Neural crest cell (in vitro differentiated cells): Measurements from ENCODE around the gene ERC1. TPM values are rescaled to one million over a fixed set of nuclear protein-coding genes. Genes with fewer than 3 reads are reported as not detected.

Experiments
- DNase-seq: peaks from one replicate; pipeline ENCODE4 v3.0.0; 2021; ENCODE audit warnings: low read depth, mixed read lengths, low spot score
- H3K27ac Mint-ChIP-seq: one replicate; pipeline ENCODE4 v1.8.0; 2021; ENCODE audit warnings: mild to moderate bottlenecking, mixed read lengths; ENCODE audit not compliant: unreplicated experiment
- H3K27me3 Mint-ChIP-seq: 2 replicates; pipeline ENCODE4 v1.8.0; 2021; ENCODE audit warnings: low read depth, mild to moderate bottlenecking, mixed read lengths
- H3K36me3 Mint-ChIP-seq: 2 replicates; pipeline ENCODE4 v1.8.0; 2021; ENCODE audit warnings: low read depth, mild to moderate bottlenecking, mixed read lengths
- H3K4me1 Mint-ChIP-seq: 2 replicates; pipeline ENCODE4 v1.8.0; 2021; ENCODE audit warnings: mixed read lengths
- H3K4me3 Mint-ChIP-seq: one replicate; pipeline ENCODE4 v1.8.0; 2021; ENCODE audit warnings: mild to moderate bottlenecking, mixed read lengths
- H3K9me3 Mint-ChIP-seq: 2 replicates; pipeline ENCODE4 v1.8.0; 2021; ENCODE audit warnings: mixed read lengths
- total RNA-seq: library from RNA; stranded (reverse); gene quantifications from 2 replicates; pipeline ENCODE4 v1.2.1, GENCODE V29; 2021
- TF ChIP-seq, protein P1 (sequence below): fragments of 200-600 bp; sonication (generic); conservative IDR thresholded peaks from 2 replicates; pipeline ENCODE4 v1.5.0; 2021; ENCODE audit warnings: antibody characterized with exemption, mild to moderate bottlenecking

The ERC1 gene
- total RNA-seq, 1 donor from 2014 or later, result 38.9 TPM

DNA sequence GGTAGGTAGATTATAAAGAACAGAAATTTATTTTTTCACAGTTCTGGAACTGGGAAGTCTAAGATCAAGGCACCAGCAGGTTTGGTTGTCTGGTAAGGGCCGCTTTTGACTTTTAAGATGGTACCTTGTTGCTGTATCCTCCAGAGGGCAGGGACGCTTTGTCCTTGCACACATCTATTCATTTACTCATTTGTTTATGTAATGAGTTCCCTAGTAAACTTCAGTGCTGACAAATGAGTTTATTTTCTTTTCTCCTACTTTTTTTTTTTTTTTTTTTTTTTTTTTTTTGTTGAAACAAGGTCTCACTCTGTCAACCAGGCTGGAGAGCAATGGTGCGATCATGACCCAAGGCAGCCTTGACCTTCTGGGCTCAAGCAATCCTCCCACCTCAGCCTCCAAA is 407.6 kb downstream of the ERC1 start:
- H3K9me3 Mint-ChIP-seq, result peaks cover 11% of the 10 kb centered on the region
- no peaks in the 10 kb centered on the region for H3K27me3 Mint-ChIP-seq
- DNase-seq, result no peak
- TF ChIP-seq, protein P1, sequence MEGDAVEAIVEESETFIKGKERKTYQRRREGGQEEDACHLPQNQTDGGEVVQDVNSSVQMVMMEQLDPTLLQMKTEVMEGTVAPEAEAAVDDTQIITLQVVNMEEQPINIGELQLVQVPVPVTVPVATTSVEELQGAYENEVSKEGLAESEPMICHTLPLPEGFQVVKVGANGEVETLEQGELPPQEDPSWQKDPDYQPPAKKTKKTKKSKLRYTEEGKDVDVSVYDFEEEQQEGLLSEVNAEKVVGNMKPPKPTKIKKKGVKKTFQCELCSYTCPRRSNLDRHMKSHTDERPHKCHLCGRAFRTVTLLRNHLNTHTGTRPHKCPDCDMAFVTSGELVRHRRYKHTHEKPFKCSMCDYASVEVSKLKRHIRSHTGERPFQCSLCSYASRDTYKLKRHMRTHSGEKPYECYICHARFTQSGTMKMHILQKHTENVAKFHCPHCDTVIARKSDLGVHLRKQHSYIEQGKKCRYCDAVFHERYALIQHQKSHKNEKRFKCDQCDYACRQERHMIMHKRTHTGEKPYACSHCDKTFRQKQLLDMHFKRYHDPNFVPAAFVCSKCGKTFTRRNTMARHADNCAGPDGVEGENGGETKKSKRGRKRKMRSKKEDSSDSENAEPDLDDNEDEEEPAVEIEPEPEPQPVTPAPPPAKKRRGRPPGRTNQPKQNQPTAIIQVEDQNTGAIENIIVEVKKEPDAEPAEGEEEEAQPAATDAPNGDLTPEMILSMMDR, result no peak
- no peak overlapping the region for H3K27ac Mint-ChIP-seq
- H3K36me3 Mint-ChIP-seq, result peaks cover 35% of the 10 kb centered on the region
- H3K4me1 Mint-ChIP-seq, result no peaks in the 10 kb centered on the region
- no peak overlapping the region for H3K4me3 Mint-ChIP-seq

DNA sequence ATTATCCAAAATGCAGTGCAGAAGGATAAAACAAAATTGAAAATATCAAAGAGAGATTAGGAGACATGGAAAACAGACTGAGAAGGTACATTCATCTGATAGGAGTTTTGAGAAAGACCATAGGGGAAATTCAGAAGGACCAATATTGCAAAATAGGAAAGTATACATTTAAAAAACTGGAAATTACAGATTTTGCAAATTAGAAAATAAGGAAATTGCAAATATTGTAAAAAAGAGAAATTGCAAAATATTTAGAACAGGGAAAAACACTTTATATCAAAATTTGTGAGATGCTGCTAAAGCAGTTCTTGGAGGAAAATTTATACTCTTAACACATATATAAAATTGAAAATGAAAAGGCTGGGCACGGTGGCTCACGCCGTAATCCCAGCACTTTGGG is 410.9 kb downstream of the ERC1 start:
- Mint-ChIP-seq H3K4me3 (no peak overlapping the region), H3K9me3 (peaks cover 6% of the 10 kb centered on the region), H3K27ac (no peak overlapping the region), H3K36me3 (peaks cover 20% of the 10 kb centered on the region), H3K27me3 (no peaks in the 10 kb centered on the region), H3K4me1 (no peaks in the 10 kb centered on the region)
- no peak for DNase-seq
- TF ChIP-seq, protein P1, result no peak

DNA sequence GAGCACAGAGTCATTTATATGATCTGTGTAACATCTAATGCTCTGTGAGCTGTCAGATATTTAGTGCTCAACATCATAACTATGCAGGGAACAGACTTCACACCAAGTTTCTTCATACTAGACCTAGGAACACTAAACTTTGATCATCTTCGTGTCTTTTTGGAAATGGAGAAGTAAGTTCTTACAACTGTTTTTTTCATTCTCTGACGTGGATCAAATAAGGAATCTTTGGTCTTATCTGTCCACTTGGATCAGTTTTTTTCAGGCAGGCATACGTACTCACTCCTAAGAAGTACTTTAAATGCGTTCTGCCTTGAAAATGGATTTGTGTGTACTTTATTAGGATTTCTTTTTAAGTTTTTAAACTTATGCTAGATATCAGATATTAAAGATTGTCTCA is 412.4 kb downstream of the ERC1 start:
- Mint-ChIP-seq H3K27me3 (no peaks in the 10 kb centered on the region), H3K4me1 (no peaks in the 10 kb centered on the region), H3K9me3 (peaks cover 6% of the 10 kb centered on the region), H3K27ac (no peak overlapping the region), H3K36me3 (peaks cover 16% of the 10 kb centered on the region), H3K4me3 (no peak overlapping the region)
- TF ChIP-seq, protein P1, result no peak
- DNase-seq, result no peak

DNA sequence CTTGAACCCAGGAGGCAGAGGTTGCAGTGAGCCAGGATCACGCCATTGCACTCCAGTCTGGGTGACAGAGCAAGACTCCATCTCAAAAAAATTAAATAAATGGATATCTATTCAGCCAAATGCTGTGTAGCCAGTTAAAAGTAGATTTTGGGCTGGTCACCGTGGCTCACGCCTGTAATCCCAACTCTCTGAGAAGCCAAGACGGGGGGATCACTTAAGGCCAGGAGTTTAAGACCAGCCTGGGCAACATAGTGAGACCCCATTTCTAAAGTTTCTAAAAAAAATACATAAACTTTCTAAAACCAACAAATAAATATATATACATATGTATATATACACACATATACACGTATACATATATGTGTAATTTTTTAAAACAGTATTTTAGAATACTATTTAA is 414.6 kb downstream of the ERC1 start:
- H3K36me3 Mint-ChIP-seq, result peaks cover 12% of the 10 kb centered on the region
- H3K27me3 Mint-ChIP-seq, result no peaks in the 10 kb centered on the region
- no peak for DNase-seq
- TF ChIP-seq, protein P1, result no peak
- H3K4me1 Mint-ChIP-seq, result no peaks in the 10 kb centered on the region
- no peak overlapping the region for H3K27ac Mint-ChIP-seq
- H3K4me3 Mint-ChIP-seq, result no peak overlapping the region
- H3K9me3 Mint-ChIP-seq, result peaks cover 3% of the 10 kb centered on the region

DNA sequence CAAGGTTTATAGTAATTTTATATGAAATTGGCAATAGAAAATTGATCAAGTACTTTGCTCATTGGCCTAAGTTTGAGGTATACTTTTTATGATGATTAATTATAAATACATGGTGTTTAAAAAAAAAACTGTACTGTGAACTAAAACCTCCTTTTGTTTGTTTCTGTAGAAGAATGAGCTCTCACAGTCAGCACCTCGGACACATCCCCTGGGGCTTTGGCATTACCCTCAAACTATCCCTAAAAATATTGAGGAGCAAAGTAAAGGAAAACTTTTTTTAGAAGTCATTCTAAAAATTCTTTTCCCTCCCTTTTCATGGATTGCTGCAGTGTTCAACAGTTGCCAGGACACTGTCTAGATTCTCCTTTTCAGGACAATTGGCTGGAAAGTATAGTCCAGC is 419.8 kb downstream of the ERC1 start:
- DNase-seq, result no peak
- Mint-ChIP-seq H3K36me3 (peaks cover 6% of the 10 kb centered on the region), H3K27ac (no peak overlapping the region), H3K4me3 (no peak overlapping the region), H3K27me3 (no peaks in the 10 kb centered on the region), H3K9me3 (peaks cover 4% of the 10 kb centered on the region), H3K4me1 (no peaks in the 10 kb centered on the region)
- TF ChIP-seq, protein P1, result no peak

DNA sequence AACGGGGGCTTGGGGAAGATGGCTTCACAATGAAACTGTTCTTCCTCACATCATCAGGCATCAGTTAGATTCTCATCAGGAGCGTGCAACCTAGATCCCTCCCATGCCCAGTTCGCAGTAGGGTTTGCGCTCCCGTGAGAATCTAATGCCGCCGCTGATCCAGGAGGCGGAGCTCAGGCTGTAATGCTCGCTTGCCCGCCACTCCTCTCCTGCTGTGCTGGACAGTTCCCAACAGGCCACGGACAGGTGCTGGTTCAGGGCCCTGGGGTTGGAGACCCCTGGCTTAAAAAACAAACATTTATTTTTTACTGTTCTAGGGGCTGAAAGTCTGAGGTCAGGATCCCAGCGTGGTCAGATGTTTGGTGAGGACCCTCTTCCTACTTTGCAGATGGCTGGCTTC is 422.9 kb downstream of the ERC1 start:
- Mint-ChIP-seq H3K4me1 (no peaks in the 10 kb centered on the region), H3K27me3 (no peaks in the 10 kb centered on the region), H3K36me3 (peaks cover 8% of the 10 kb centered on the region), H3K4me3 (no peak overlapping the region), H3K27ac (no peak overlapping the region), H3K9me3 (peaks cover 4% of the 10 kb centered on the region)
- DNase-seq, result no peak
- TF ChIP-seq, protein P1, result no peak
